Brain microvascular endothelial cell (primary cell): Measurements from ENCODE around the gene NDUFA8.

Experiments
- DNase-seq: peaks from one replicate; pipeline ENCODE4 v3.0.0-alpha.2; 2020
- H3K27ac ChIP-seq: fragments of 250-450 bp; sonication (Bioruptor Pico); 2 replicates; pipeline ENCODE4 v1.5.1; 2020; ENCODE audit warnings: mild to moderate bottlenecking, moderate library complexity
- H3K27me3 ChIP-seq: fragments of 250-450 bp; sonication (Bioruptor Pico); replicated peaks from 2 replicates; pipeline ENCODE4 v1.5.1; 2020; ENCODE audit warnings: mild to moderate bottlenecking
- H3K36me3 ChIP-seq: fragments of 250-450 bp; sonication (Bioruptor Pico); replicated peaks from 2 replicates; pipeline ENCODE4 v1.5.1; 2020; ENCODE audit warnings: mild to moderate bottlenecking
- H3K4me3 ChIP-seq: 2 replicates; pipeline ENCODE4 v1.5.1; 2011; ENCODE audit warnings: low read depth, mild to moderate bottlenecking, control low read depth, low read length, moderate library complexity
- in situ Hi-C: cut with HindIII; loops from 2 replicates; pipeline ENCODE4 v1.10.0; 2017; ENCODE audit warnings: low sequenced_read_pairs, low pct_ligation_motif_present
- TF ChIP-seq, protein P1 (sequence below): IDR thresholded peaks from 2 replicates; pipeline ENCODE4 v1.5.1; 2011; ENCODE audit warnings: low read depth, mild to moderate bottlenecking, moderate library complexity, low read length, control low read depth, inconsistent platforms; ENCODE audit errors: missing control alignments

The NDUFA8 gene

GRCh38 chr9:122121931-122122330, 37.6 kb downstream of the NDUFA8 start:
- no peaks in the 10 kb centered on the region for H3K36me3 ChIP-seq
- DNase-seq = no peak
- H3K27me3 ChIP-seq = no peaks in the 10 kb centered on the region
- in situ Hi-C loops = no loop called here
- no peak overlapping the region for H3K4me3 ChIP-seq
- TF ChIP-seq, protein P1, sequence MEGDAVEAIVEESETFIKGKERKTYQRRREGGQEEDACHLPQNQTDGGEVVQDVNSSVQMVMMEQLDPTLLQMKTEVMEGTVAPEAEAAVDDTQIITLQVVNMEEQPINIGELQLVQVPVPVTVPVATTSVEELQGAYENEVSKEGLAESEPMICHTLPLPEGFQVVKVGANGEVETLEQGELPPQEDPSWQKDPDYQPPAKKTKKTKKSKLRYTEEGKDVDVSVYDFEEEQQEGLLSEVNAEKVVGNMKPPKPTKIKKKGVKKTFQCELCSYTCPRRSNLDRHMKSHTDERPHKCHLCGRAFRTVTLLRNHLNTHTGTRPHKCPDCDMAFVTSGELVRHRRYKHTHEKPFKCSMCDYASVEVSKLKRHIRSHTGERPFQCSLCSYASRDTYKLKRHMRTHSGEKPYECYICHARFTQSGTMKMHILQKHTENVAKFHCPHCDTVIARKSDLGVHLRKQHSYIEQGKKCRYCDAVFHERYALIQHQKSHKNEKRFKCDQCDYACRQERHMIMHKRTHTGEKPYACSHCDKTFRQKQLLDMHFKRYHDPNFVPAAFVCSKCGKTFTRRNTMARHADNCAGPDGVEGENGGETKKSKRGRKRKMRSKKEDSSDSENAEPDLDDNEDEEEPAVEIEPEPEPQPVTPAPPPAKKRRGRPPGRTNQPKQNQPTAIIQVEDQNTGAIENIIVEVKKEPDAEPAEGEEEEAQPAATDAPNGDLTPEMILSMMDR = no peak
- no peak overlapping the region for H3K27ac ChIP-seq

DNA sequence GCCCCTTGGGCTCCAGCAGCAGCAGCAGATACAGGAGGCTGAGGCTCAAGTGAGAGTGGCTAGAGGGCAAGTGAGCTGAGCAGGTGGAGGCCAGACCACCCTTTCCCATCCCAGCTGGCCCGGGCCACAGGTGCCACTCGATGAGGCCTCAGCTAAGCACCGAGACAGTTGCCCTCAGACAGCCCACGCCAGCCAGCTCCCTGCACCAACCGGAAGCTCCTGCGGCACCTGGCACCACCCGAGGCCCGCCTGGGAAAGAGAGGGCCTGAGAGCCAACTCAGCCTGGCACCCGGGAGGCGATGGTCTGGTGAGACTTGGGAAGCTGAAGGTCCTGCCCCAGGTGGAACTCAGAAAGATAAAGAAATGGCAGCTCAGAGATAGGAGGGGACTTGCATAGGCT, 38.2 kb downstream of the NDUFA8 start:
- TF ChIP-seq, protein P1 = no peak
- in situ Hi-C loops = no loop called here
- Histone ChIP-seq H3K36me3 (no peaks in the 10 kb centered on the region), H3K27me3 (no peaks in the 10 kb centered on the region), H3K27ac (no peak overlapping the region), H3K4me3 (no peak overlapping the region)
- no peak for DNase-seq

GRCh38 chr9:122120316-122121071, 39.1 kb downstream of the NDUFA8 start:
- H3K27me3 ChIP-seq = peaks cover 2% of the 10 kb centered on the region
- TF ChIP-seq, protein P1 = no peak
- no peak for DNase-seq
- H3K4me3 ChIP-seq = no peak overlapping the region
- no peak overlapping the region for H3K27ac ChIP-seq
- H3K36me3 ChIP-seq = no peaks in the 10 kb centered on the region
- in situ Hi-C loops = no loop called here

DNA sequence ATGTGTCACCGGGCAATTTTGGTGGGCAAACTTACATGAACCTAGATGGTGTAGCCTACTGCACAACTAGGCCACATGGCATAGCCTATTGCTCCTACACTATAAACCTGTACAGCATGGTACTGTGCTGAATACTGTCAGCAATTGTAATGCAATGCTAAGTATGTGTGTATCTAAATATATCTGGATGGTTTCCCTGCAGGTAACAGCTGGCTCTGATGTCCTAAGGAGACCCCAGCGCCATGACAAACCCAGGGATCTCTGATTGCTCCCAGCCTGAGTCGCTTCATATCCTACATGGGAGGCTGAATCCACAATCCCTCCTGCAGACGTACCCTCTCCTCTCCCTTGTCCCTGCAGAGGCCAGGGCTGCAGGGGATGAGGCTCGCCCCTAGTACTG, 39.9 kb downstream of the NDUFA8 start:
- DNase-seq = no peak
- H3K27ac ChIP-seq = no peak overlapping the region
- TF ChIP-seq, protein P1 = no peak
- in situ Hi-C loops = no loop called here
- H3K4me3 ChIP-seq = no peak overlapping the region
- H3K36me3 ChIP-seq = no peaks in the 10 kb centered on the region
- peaks cover 3% of the 10 kb centered on the region for H3K27me3 ChIP-seq

DNA sequence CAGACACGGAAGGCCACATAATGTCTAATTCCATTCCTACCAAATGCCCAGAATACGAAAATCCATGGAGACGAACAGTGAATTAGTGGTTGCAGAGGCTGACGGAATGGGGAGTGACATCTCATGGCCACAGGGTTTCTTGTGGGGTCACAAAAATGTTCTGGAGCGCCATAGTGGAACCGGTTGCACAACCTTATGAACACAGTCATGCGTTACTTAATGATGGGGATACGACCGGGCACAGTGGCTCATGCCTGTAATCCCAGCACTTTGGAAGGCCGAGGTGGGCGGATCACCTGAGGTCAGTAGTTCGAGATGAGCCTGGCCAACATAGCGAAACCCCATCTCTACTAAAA, 40.4 kb downstream of the NDUFA8 start:
- in situ Hi-C loops = no loop called here
- TF ChIP-seq, protein P1 = no peak
- Histone ChIP-seq H3K36me3 (no peaks in the 10 kb centered on the region), H3K27ac (no peak overlapping the region), H3K4me3 (no peak overlapping the region), H3K27me3 (peaks cover 3% of the 10 kb centered on the region)
- no peak for DNase-seq
